K562 (cell line): ENCODE data around the gene CLSTN2. TPM values are rescaled to one million over a fixed set of nuclear protein-coding genes. Genes with fewer than 3 reads are reported as not detected.

Source experiments
- ATAC-seq: fragments of 200-7000 bp; cut with Tn5 transposase; 3 replicates; pipeline ENCODE4 v1.9.1; 2020; ENCODE audit warnings: moderate library complexity
- BruUV-seq: library from RNA; stranded (reverse); fragments of 400-500 nt; replicated peaks from 2 replicates; lab custom pipeline; 2021; lab: Mats Ljungman, UMichigan
- CTCF ChIA-PET: fragments of 300-600 bp; formaldehyde crosslinking; extraction: SDS; loops from one replicate; lab custom pipeline; 2021; ENCODE audit warnings: low intra/inter-chr PET ratio; lab: Yijun Ruan, JAX
- POLR2A ChIA-PET: fragments of 300-600, 350-650 bp; sonication (Branson Sonifier 250); formaldehyde crosslinking; extraction: SDS; loops from one replicate; lab custom pipeline; 2021; ENCODE audit warnings: antibody characterized with exemption, inconsistent platforms; lab: Yijun Ruan, JAX
- DNase-seq, 4 experiments: peaks; one replicate each; pipeline versions ENCODE4 v3.0.0 to v3.0.0-alpha.2; 2011 to 2018; ENCODE audit warnings: low spot score in 3 of 4, mixed read lengths in 3 of 4; ENCODE audit errors: extremely low read depth in 1 of 4
- FAIRE-seq: peaks from 2 replicates; lab custom pipeline; 2011; peaks lifted over from hg19 to GRCh38; lab: Jason Lieb, UNC
- H2AFZ ChIP-seq: 2 replicates; pipeline ENCODE4 v1.6.0; 2011; ENCODE audit warnings: low read depth, low read length, control low read depth, inconsistent platforms
- H3K27ac ChIP-seq: fragments of 200-600 bp; 3 replicates; pipeline ENCODE4 v1.8.0; 2011; ENCODE audit warnings: low read depth, mild to moderate bottlenecking, control low read depth, inconsistent platforms, low read length, moderate library complexity, mixed read lengths; ENCODE audit errors: extremely low read depth
- H3K27me3 ChIP-seq, 2 experiments: fragments of 300-600 bp in 1 of 2; 2 replicates in 1 of 2; 3 replicates in 1 of 2; pipeline versions ENCODE4 v1.6.0 to v1.8.0; 2011; ENCODE audit warnings: inconsistent platforms in 2 of 2, low read length in 2 of 2, mild to moderate bottlenecking in 1 of 2, mixed read lengths in 1 of 2, moderate library complexity in 1 of 2; ENCODE audit not compliant: control insufficient read depth in 2 of 2, insufficient read depth in 2 of 2
- H3K36me3 ChIP-seq: fragments of 300-600 bp; 3 replicates; pipeline ENCODE4 v1.8.0; 2011; ENCODE audit warnings: mild to moderate bottlenecking, low read length, inconsistent platforms; ENCODE audit not compliant: control insufficient read depth, insufficient read depth
- H3K4me1 ChIP-seq, 2 experiments: fragments of 200-600 bp in 1 of 2; replicated peaks in 1 of 2; 2 replicates in 1 of 2; 3 replicates in 1 of 2; pipeline versions ENCODE4 v1.5.1 to v1.8.0; 2011; ENCODE audit warnings: inconsistent platforms in 2 of 2, low read length in 2 of 2, mild to moderate bottlenecking in 1 of 2, mixed read lengths in 1 of 2, moderate library complexity in 1 of 2; ENCODE audit not compliant: control insufficient read depth in 2 of 2, insufficient read depth in 2 of 2
- H3K4me2 ChIP-seq: 2 replicates; pipeline ENCODE4 v1.6.1; 2011; ENCODE audit warnings: low read length, control low read depth, inconsistent platforms, mixed read lengths; ENCODE audit not compliant: insufficient read depth
- H3K4me3 ChIP-seq: fragments of 200-600 bp; sonication (generic), shearing (Covaris generic); 2 replicates; pipeline ENCODE4 v1.5.1; 2016; ENCODE audit warnings: control low read depth, inconsistent platforms
- H3K79me2 ChIP-seq: fragments of 200-600 bp; 3 replicates; pipeline ENCODE4 v1.8.0; 2011; ENCODE audit warnings: low read length, inconsistent platforms; ENCODE audit not compliant: control insufficient read depth, insufficient read depth
- H3K9ac ChIP-seq, 2 experiments: 2 replicates each; pipeline versions ENCODE4 v1.6.0 to v1.6.1; 2011; ENCODE audit warnings: low read depth in 2 of 2, low read length in 2 of 2, control low read depth in 1 of 2, inconsistent platforms in 1 of 2, mild to moderate bottlenecking in 1 of 2, mixed read lengths in 1 of 2; ENCODE audit not compliant: insufficient read depth in 1 of 2
- H3K9me1 ChIP-seq: one replicate; pipeline ENCODE4 v1.6.0; 2011; ENCODE audit warnings: inconsistent platforms, mild to moderate bottlenecking, low read length, moderate library complexity; ENCODE audit not compliant: control insufficient read depth, insufficient read depth
- H3K9me3 ChIP-seq: replicated peaks from 2 replicates; pipeline ENCODE4 v1.5.1; 2011; ENCODE audit warnings: low read depth, low read length, inconsistent platforms; ENCODE audit not compliant: control insufficient read depth, insufficient read depth
- H4K20me1 ChIP-seq: replicated peaks from 2 replicates; pipeline ENCODE4 v1.6.1; 2011; ENCODE audit warnings: low read length, inconsistent platforms, mixed read lengths; ENCODE audit not compliant: control insufficient read depth, insufficient read depth
- CGGBP1 ChIP-seq: fragments of 250-450 bp; sonication (Bioruptor Pico); IDR thresholded peaks from 2 replicates; pipeline ENCODE4 v1.9.0; 2021; ENCODE audit warnings: mild to moderate bottlenecking
- FOXO4 ChIP-seq: fragments of 450-650 bp; formaldehyde crosslinking; IDR thresholded peaks from 2 replicates; pipeline ENCODE4 v1.4.0; 2020; ENCODE audit warnings: mild to moderate bottlenecking, moderate library complexity
- KLF6 ChIP-seq: fragments of 250-450 bp; sonication (Bioruptor Pico); IDR thresholded peaks from 2 replicates; pipeline ENCODE4 v1.4.0; 2020; ENCODE audit warnings: mild to moderate bottlenecking, moderate library complexity, borderline replicate concordance
- MAFG ChIP-seq: fragments of 450-650 bp; conservative IDR thresholded peaks from 2 replicates; pipeline ENCODE4 v1.6.1; 2016; ENCODE audit warnings: missing genetic modification characterization, missing compliant biosample characterization
- RAD51 ChIP-seq: fragments of 450-650 bp; IDR thresholded peaks from 2 replicates; pipeline ENCODE4 v1.7.1; 2016; ENCODE audit warnings: low read depth, mild to moderate bottlenecking, borderline replicate concordance
- SNIP1 ChIP-seq: fragments of 450-650 bp; IDR thresholded peaks from 2 replicates; pipeline ENCODE4 v1.7.1; 2017; ENCODE audit warnings: low read depth, mild to moderate bottlenecking
- THRAP3 ChIP-seq: fragments of 450-650 bp; IDR thresholded peaks from 2 replicates; pipeline ENCODE4 v1.6.1; 2016; ENCODE audit warnings: mild to moderate bottlenecking, inconsistent platforms, borderline replicate concordance
- ZNF507 ChIP-seq: conservative IDR thresholded peaks from 2 replicates; pipeline ENCODE4 v1.6.1; 2017; ENCODE audit warnings: missing genetic modification characterization, missing compliant biosample characterization
- WGBS: fragments of 100-300 bp; shearing (Covaris generic); methylation state at CpG from one replicate; pipeline ENCODE4 v1.1.6; 2016; ENCODE audit warnings: low coverage, mixed read lengths; ENCODE audit not compliant: insufficient coverage; ENCODE audit errors: missing lambda C conversion rate; 5-methylcytosine and 5-hydroxymethylcytosine counted together
- in situ Hi-C: fragments of 300-500 bp; cut with MboI; formaldehyde crosslinking; loops from 4 replicates; pipeline ENCODE4 v1.15.0; 2018; ENCODE audit warnings: inconsistent platforms, mixed read lengths
- intact Hi-C: fragments of 100-400 bp; cut with micrococcal nuclease; formaldehyde crosslinking; loops from 2 replicates; pipeline ENCODE4 v1.14.2; 2022
- polyA plus RNA-seq, 8 experiments: library from polyadenylated mRNA; depleted of rRNA in 4 of 8; stranded (reverse) in 5 of 8; unstranded in 3 of 8; fragments of >200 nt; fragmentation: Nextera tagmentation in 2 of 8; fragmentation: Illumina TruSeq in 1 of 8; extraction: Ambion mirVana in 2 of 8; extraction: Trizol in 1 of 8; gene quantifications; 2 replicates each; pipeline versions ENCODE4 v1.2.1 to v1.2.3, GENCODE V29; 2011 to 2014; ENCODE audit warnings: inconsistent platforms in 1 of 8, missing spikeins in 1 of 8
- total RNA-seq, 7 experiments: library from RNA; depleted of rRNA in 6 of 7; stranded (reverse); fragments of >200 nt in 6 of 7; fragmentation: Illumina TruSeq in 2 of 7; extraction: Trizol in 2 of 7; gene quantifications; 2 replicates each; pipeline versions ENCODE4 v1.2.1 to v1.2.3, GENCODE V29; 2011 to 2021; ENCODE audit warnings: low replicate concordance in 1 of 7
- TF ChIP-seq, protein P1 (sequence below): sonication (generic); formaldehyde crosslinking; IDR thresholded peaks from 2 replicates; pipeline ENCODE4 v1.8.1; 2023; ENCODE audit warnings: mild to moderate bottlenecking, missing genetic modification reagents

The CLSTN2 gene
- total and polyA plus RNA-seq, 9 of the 15 experiments (the other 6 are each of a cell fraction or from before 2014, with no cell fraction given), result 0.02 to 0.04 (median 0.04) TPM; not detected in 6

DNA sequence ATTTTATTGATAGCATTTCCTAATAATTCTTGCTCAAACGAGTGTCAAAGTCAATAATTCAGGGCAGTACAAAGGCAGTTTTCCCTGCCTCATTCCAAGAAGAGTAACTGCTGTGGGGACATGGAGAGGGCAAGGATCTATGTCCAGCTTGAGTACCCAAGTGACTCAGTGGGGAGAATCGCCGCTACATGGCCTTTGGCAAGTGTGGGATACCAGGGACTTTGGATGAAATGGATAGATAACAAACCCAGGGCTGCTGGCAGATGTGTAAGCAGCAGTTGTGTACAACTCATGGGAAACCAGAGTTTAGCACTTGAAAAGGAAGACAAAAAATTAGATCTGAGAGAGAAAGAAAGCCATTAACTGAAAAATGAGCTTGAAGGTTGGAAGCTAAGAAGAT is 620.7 kb downstream of the CLSTN2 start:
- ChIA-PET CTCF (no interaction called here), POLR2A (interaction anchor here (0.8 kb wide), 1 partner anchor 97 kb away, joined by 3 read pairs; no protein-coding TSS in a partner anchor)
- H3K36me3 ChIP-seq, result no peaks in the 10 kb centered on the region
- no peak overlapping the region for H3K4me3 ChIP-seq
- H3K4me2 ChIP-seq, result no peak overlapping the region
- H3K27ac ChIP-seq, result no peak overlapping the region
- no peaks in the 10 kb centered on the region for H3K4me1 ChIP-seq
- H3K79me2 ChIP-seq, result no peaks in the 10 kb centered on the region
- 0% methylated on average over 3 of the region's 3 CpGs for WGBS
- no peak for FAIRE-seq
- no peak overlapping the region for H2AFZ ChIP-seq
- H3K9ac ChIP-seq, result no peak overlapping the region
- DNase-seq, result no peak
- peaks cover 4 to 19% of the 10 kb centered on the region in 2 experiments; a peak in 4 of 5 replicates for H3K27me3 ChIP-seq
- no peaks in the 10 kb centered on the region; the same call in 1 of the 2 replicates for H4K20me1 ChIP-seq
- TF ChIP-seq ZNF507 (tag) (no peak), SNIP1 (no peak), KLF6 (CRISPR knock-in tag) (no peak), CGGBP1 (CRISPR knock-in tag) (no peak), THRAP3 (no peak)
- TF ChIP-seq, all 486 proteins: peak for 0
- H3K9me3 ChIP-seq, result no peaks in the 10 kb centered on the region
- in situ Hi-C loops, result no loop called here
- BruUV-seq, result no TSS peak
- H3K9me1 ChIP-seq, result no peaks in the 10 kb centered on the region
- intact Hi-C loops, result no loop called here
- no peak for ATAC-seq

GRCh38 chr3:140557476-140557875 is 622.5 kb downstream of the CLSTN2 start:
- H2AFZ ChIP-seq, result no peak overlapping the region
- H3K9ac ChIP-seq, result no peak overlapping the region
- H3K4me2 ChIP-seq, result no peak overlapping the region
- H3K79me2 ChIP-seq, result no peaks in the 10 kb centered on the region
- ChIA-PET CTCF (no interaction called here), POLR2A (no interaction called here)
- ATAC-seq (no peak), FAIRE-seq (no peak), DNase-seq (no peak)
- H3K27ac ChIP-seq, result no peak overlapping the region
- WGBS, result 3% methylated on average over 4 of the region's 4 CpGs
- no peaks in the 10 kb centered on the region for H3K9me1 ChIP-seq
- in situ Hi-C loops, result no loop called here
- peaks cover 4 to 19% of the 10 kb centered on the region in 2 experiments; a peak in 4 of 5 replicates for H3K27me3 ChIP-seq
- no peaks in the 10 kb centered on the region for H3K4me1 ChIP-seq
- intact Hi-C loops, result no loop called here
- H3K9me3 ChIP-seq, result no peaks in the 10 kb centered on the region
- H4K20me1 ChIP-seq, result no peaks in the 10 kb centered on the region; the same call in 1 of the 2 replicates
- H3K36me3 ChIP-seq, result no peaks in the 10 kb centered on the region
- no peak overlapping the region for H3K4me3 ChIP-seq
- BruUV-seq, result no TSS peak
- TF ChIP-seq, protein P1, sequence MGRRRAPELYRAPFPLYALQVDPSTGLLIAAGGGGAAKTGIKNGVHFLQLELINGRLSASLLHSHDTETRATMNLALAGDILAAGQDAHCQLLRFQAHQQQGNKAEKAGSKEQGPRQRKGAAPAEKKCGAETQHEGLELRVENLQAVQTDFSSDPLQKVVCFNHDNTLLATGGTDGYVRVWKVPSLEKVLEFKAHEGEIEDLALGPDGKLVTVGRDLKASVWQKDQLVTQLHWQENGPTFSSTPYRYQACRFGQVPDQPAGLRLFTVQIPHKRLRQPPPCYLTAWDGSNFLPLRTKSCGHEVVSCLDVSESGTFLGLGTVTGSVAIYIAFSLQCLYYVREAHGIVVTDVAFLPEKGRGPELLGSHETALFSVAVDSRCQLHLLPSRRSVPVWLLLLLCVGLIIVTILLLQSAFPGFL (CRISPR knock-in tag), result no peak
- TF ChIP-seq FOXO4 (CRISPR knock-in tag) (no peak), MAFG (tag) (no peak), RAD51 (no peak)
